ENCODE data around the gene SLC9A3.

GRCh38 chr5:439181-439580, 85.1 kb downstream of the SLC9A3 start:
- TF ChIP-seq, protein P1, sequence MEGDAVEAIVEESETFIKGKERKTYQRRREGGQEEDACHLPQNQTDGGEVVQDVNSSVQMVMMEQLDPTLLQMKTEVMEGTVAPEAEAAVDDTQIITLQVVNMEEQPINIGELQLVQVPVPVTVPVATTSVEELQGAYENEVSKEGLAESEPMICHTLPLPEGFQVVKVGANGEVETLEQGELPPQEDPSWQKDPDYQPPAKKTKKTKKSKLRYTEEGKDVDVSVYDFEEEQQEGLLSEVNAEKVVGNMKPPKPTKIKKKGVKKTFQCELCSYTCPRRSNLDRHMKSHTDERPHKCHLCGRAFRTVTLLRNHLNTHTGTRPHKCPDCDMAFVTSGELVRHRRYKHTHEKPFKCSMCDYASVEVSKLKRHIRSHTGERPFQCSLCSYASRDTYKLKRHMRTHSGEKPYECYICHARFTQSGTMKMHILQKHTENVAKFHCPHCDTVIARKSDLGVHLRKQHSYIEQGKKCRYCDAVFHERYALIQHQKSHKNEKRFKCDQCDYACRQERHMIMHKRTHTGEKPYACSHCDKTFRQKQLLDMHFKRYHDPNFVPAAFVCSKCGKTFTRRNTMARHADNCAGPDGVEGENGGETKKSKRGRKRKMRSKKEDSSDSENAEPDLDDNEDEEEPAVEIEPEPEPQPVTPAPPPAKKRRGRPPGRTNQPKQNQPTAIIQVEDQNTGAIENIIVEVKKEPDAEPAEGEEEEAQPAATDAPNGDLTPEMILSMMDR (IDR thresholded peaks at IDR 0.05) = no peak
- TF ChIP-seq EZH2phosphoT487 (IDR thresholded peaks at IDR 0.05; ENCODE audit: borderline replicate concordance, low read depth) (no peak), TAF1 (IDR thresholded peaks at IDR 0.05; ENCODE audit: borderline replicate concordance, low read depth, low read length) (no peak)
